IPS-18c (cell line): ENCODE data around the gene SPRTN.

Source experiments
- H3K4me3 ChIP-seq: 2 replicates; pipeline ENCODE4 v1.7.0; 2013; ENCODE audit warnings: low read depth, mild to moderate bottlenecking, low read length, moderate library complexity; ENCODE audit not compliant: insufficient read depth
- H3K9me3 ChIP-seq: one replicate; pipeline ENCODE4 v1.6.1; 2013; ENCODE audit warnings: mild to moderate bottlenecking, low read length, moderate library complexity; ENCODE audit not compliant: control insufficient read depth, insufficient read depth

The SPRTN gene, protein sequence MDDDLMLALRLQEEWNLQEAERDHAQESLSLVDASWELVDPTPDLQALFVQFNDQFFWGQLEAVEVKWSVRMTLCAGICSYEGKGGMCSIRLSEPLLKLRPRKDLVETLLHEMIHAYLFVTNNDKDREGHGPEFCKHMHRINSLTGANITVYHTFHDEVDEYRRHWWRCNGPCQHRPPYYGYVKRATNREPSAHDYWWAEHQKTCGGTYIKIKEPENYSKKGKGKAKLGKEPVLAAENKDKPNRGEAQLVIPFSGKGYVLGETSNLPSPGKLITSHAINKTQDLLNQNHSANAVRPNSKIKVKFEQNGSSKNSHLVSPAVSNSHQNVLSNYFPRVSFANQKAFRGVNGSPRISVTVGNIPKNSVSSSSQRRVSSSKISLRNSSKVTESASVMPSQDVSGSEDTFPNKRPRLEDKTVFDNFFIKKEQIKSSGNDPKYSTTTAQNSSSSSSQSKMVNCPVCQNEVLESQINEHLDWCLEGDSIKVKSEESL

GRCh38 chr1:231338270-231339128 lies at the start of gene SPRTN:
Gene SPRTN, plus strand, starts transcription at chr1:231338293. Its CDS starts 91 bp downstream, at chr1:231338384.
- peak within 1 kb of the TSS; percentile 90 for H3K4me3 ChIP-seq
- H3K9me3 ChIP-seq = no peaks in the 10 kb centered on the region

GRCh38 chr1:231295938-231296337 lies 42.2 kb upstream of the SPRTN start:
- no peaks in the 10 kb centered on the region for H3K9me3 ChIP-seq
- no peak overlapping the region for H3K4me3 ChIP-seq

- H3K4me3 ChIP-seq = no peak overlapping the region
- peaks cover under 1% of the 10 kb centered on the region for H3K9me3 ChIP-seq
These were observed 36.1 kb upstream of the SPRTN start for GRCh38 chr1:231301990-231302389.

DNA sequence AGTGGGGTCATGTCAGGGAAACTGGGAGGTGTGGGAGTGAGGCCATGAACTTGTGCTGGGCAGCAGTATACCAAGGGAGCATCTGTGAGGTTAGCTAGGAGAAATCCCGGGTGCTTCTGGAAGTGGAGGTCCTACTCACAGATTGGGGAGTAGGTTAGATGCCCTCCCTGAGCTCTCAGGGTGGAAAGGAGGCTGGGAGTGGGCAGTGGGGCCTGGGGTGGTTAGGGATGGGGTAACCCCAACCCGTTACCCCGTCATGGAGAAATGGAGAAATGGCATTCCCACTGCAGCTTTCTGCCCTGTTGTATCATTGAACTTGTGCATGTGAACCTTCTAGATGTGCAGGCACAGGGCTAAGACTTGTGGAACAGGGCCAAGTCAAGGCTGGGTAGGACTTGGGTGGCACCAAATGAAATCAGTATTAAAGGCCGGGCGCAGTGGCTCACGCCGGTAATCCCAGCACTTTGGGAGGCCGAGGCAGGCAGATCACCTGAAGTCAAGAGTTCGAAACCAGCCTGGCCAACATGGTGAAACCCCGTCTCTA lies 27.6 kb upstream of the SPRTN start:
- Histone ChIP-seq H3K4me3 (no peak overlapping the region), H3K9me3 (peaks cover 4% of the 10 kb centered on the region)

GRCh38 chr1:231311720-231312431 lies 26.2 kb upstream of the SPRTN start:
- Histone ChIP-seq H3K9me3 (peaks cover 4% of the 10 kb centered on the region), H3K4me3 (no peak overlapping the region)

- no peak overlapping the region for H3K4me3 ChIP-seq
- peaks cover 1% of the 10 kb centered on the region for H3K9me3 ChIP-seq
These were observed 25.7 kb upstream of the SPRTN start for GRCh38 chr1:231312432-231312788.

GRCh38 chr1:231313661-231314060 lies 24.4 kb upstream of the SPRTN start:
- no peaks in the 10 kb centered on the region for H3K9me3 ChIP-seq
- no peak overlapping the region for H3K4me3 ChIP-seq

DNA sequence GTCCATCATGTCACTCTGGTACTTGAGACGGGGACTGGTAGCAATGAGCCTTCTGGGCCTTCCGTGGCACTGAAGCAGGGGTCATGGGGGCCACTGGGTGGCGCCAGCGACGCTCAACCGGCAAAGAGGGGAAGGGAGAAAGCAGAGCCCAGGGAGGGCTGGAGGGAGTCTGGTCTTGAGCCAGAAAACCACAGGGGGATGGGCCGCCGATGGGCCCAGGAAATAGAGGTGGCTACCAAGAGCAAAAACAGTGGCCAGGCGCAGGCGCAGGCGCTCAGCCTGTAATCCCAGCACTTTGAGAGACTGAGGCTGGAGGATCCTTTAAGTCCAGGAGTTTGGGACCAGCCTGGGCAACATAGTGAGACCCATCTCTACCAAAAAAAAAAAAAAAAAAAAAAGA lies 22.2 kb upstream of the SPRTN start:
- no peak overlapping the region for H3K4me3 ChIP-seq
- H3K9me3 ChIP-seq = no peaks in the 10 kb centered on the region

DNA sequence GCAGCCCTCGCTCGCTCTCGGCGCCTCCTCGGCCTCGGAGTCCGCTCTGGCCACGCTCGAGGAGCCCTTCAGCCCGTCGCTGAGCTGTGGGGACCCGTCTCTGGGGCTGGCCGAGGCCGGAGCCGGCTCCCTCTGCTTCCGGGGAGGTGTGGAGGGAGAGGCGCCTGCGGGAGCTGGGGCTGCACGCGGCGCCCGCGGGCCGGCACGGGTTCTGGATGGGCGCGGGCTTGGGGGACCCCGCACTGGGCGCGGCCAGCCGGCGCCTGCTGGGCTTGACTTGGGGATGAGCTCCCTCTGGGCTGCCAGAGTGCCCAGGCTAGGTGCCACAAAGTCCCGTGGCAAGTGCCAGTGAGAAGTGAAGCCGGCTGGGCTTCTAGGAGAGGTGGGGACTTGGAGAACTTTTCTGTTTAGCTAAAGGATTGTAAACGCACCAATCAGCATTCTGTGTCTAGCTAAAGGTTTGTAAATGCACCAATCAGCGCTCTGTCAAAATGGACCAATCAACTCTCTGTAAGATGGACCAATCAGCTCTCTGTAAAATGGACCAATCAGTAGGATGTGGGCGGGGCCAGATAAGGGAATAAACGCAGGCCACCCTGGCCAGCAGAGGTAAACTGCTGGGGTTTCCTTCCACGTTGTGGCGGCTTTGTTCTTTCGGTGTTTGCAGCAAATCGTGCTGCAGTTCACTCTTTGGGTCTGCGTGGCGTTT lies 20.6 kb upstream of the SPRTN start:
- H3K4me3 ChIP-seq = no peak overlapping the region; the same call in 1 of the 2 replicates
- no peaks in the 10 kb centered on the region for H3K9me3 ChIP-seq

- Histone ChIP-seq H3K9me3 (no peaks in the 10 kb centered on the region), H3K4me3 (no peak overlapping the region; the same call in 1 of the 2 replicates)
These were observed 20.1 kb upstream of the SPRTN start for GRCh38 chr1:231318015-231318355.

GRCh38 chr1:231318568-231318967 lies 19.5 kb upstream of the SPRTN start:
- no peaks in the 10 kb centered on the region for H3K9me3 ChIP-seq
- no peak overlapping the region for H3K4me3 ChIP-seq

DNA sequence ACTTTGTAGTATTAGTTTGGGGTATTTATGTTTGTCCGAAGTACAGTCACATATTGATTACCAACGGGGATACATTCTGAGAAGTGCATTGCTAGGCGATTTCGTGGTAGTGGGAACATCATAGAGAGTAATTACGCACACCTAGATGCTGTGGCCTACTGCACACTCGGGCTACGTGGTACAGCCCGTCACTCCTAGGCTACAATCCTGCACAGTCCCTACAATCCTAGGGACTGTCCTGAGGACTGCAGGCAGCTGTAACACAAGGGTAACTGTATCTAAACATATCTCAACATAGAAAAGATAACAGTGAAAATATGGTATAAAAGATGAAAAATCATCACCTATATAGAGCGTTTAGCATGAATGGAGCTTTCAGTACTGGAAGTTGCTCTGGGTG lies 19.0 kb upstream of the SPRTN start:
- H3K4me3 ChIP-seq = no peak overlapping the region
- H3K9me3 ChIP-seq = no peaks in the 10 kb centered on the region

DNA sequence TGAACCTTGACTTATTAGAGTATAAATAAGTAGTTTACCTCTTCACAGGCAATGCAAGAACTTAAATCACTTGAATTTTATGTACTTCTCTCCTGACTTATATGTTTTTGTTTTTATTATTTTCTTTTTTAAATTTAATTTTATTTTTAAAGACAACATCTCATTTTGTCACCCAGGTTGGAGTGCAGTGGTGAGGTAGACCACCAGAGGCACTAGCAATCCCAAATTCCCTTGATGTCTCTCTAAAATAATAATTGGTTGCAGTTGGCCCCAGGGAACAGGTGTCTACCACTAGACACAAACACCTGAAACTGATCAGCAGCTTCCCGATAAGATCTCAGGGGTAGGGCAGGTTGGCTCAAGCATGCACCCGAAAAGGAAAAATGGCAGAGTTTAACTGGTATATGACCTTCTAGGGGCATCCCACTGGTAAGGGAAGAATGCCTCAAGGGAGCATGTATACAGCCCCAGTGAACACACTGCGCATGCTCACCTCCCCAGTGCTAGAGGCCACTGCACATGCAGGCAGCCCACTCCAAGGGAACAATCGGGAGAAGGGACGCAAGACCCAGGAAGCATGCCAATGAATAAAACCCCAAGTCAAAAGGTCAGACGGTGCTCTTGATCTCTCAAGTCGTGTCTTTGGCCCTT lies 15.1 kb upstream of the SPRTN start:
- no peak overlapping the region for H3K4me3 ChIP-seq
- H3K9me3 ChIP-seq = no peaks in the 10 kb centered on the region

- Histone ChIP-seq H3K4me3 (no peak overlapping the region), H3K9me3 (no peaks in the 10 kb centered on the region)
These were observed 13.4 kb upstream of the SPRTN start for GRCh38 chr1:231324660-231325059.

GRCh38 chr1:231326248-231326647 lies 11.8 kb upstream of the SPRTN start:
- H3K9me3 ChIP-seq = no peaks in the 10 kb centered on the region
- H3K4me3 ChIP-seq = no peak overlapping the region

DNA sequence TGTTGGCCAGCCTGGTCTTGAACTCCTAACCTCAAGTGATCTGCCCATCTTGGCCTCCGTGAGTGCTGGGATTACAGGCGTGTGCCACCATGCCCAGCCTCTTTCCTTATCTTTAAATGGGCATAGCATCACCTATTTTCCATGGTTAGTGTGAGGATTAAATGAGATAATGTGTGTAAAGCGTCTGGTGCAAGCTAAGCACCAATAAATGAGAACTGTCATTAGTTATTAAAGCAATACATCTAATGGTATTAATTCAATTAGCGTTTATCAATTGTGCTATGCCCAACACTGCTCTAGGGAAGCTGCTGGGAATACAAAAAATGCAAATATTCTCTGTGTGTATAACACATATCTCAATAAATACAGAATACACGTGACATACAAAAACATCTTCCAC lies 10.5 kb upstream of the SPRTN start:
- no peak overlapping the region for H3K4me3 ChIP-seq
- H3K9me3 ChIP-seq = no peaks in the 10 kb centered on the region
